Activated naive CD8-positive, alpha-beta T cell (primary cell): ENCODE data around the gene LRRC63.
"Not testable (repeated sequence)": the region's sequence is repeated elsewhere in the genome, so short reads cannot be mapped to it uniquely, and the experiment has no call there.

ENCODE experiments used
- H3K27ac Mint-ChIP-seq: one replicate; pipeline ENCODE4 v1.8.0; 2021; ENCODE audit warnings: mixed read lengths
- H3K27me3 Mint-ChIP-seq: one replicate; pipeline ENCODE4 v1.8.0; 2021; ENCODE audit warnings: mixed read lengths
- H3K36me3 Mint-ChIP-seq: one replicate; pipeline ENCODE4 v1.8.0; 2021; ENCODE audit warnings: mixed read lengths
- H3K4me1 Mint-ChIP-seq: one replicate; pipeline ENCODE4 v1.8.0; 2021; ENCODE audit warnings: low read depth, mixed read lengths
- H3K4me3 Mint-ChIP-seq: one replicate; pipeline ENCODE4 v1.8.0; 2021; ENCODE audit warnings: mild to moderate bottlenecking, mixed read lengths
- H3K9me3 Mint-ChIP-seq: one replicate; pipeline ENCODE4 v1.8.0; 2021; ENCODE audit warnings: low read depth, mixed read lengths

The LRRC63 gene

GRCh38 chr13:46197299-46198048 lies 14.3 kb upstream of the LRRC63 start:
- no peaks in the 10 kb centered on the region for H3K9me3 Mint-ChIP-seq
- peaks cover 26% of the 10 kb centered on the region for H3K4me1 Mint-ChIP-seq
- H3K4me3 Mint-ChIP-seq, result no peak overlapping the region
- H3K27me3 Mint-ChIP-seq, result no peaks in the 10 kb centered on the region
- no peaks in the 10 kb centered on the region for H3K36me3 Mint-ChIP-seq
- no peak overlapping the region for H3K27ac Mint-ChIP-seq

- peaks cover 35% of the 10 kb centered on the region for H3K4me1 Mint-ChIP-seq
- no peak overlapping the region for H3K4me3 Mint-ChIP-seq
- no peaks in the 10 kb centered on the region for H3K9me3 Mint-ChIP-seq
- no peak overlapping the region for H3K27ac Mint-ChIP-seq
- H3K27me3 Mint-ChIP-seq, result no peaks in the 10 kb centered on the region
- H3K36me3 Mint-ChIP-seq, result no peaks in the 10 kb centered on the region
These were observed 13.0 kb upstream of the LRRC63 start for GRCh38 chr13:46198696-46199193.

GRCh38 chr13:46202188-46202795 lies 9.4 kb upstream of the LRRC63 start:
- H3K9me3 Mint-ChIP-seq, result no peaks in the 10 kb centered on the region
- no peaks in the 10 kb centered on the region for H3K36me3 Mint-ChIP-seq
- no peaks in the 10 kb centered on the region for H3K27me3 Mint-ChIP-seq
- H3K4me1 Mint-ChIP-seq, result peaks cover 42% of the 10 kb centered on the region
- H3K27ac Mint-ChIP-seq, result peak overlapping the region; percentile 78
- peak overlapping the region; percentile 35 for H3K4me3 Mint-ChIP-seq

GRCh38 chr13:46202966-46203365 lies 8.8 kb upstream of the LRRC63 start:
- H3K27me3 Mint-ChIP-seq, result no peaks in the 10 kb centered on the region
- peak overlapping the region; percentile 16 for H3K27ac Mint-ChIP-seq
- H3K4me3 Mint-ChIP-seq, result no peak overlapping the region
- no peaks in the 10 kb centered on the region for H3K36me3 Mint-ChIP-seq
- peaks cover 42% of the 10 kb centered on the region for H3K4me1 Mint-ChIP-seq
- H3K9me3 Mint-ChIP-seq, result no peaks in the 10 kb centered on the region

- Mint-ChIP-seq H3K27me3 (no peaks in the 10 kb centered on the region), H3K9me3 (no peaks in the 10 kb centered on the region), H3K4me3 (no peak overlapping the region), H3K4me1 (peaks cover 37% of the 10 kb centered on the region), H3K36me3 (no peaks in the 10 kb centered on the region), H3K27ac (peak overlapping the region; percentile 1)
These were observed 5.6 kb upstream of the LRRC63 start for GRCh38 chr13:46206143-46206542.

- no peak overlapping the region for H3K27ac Mint-ChIP-seq
- H3K4me1 Mint-ChIP-seq, result peaks cover 31% of the 10 kb centered on the region
- H3K9me3 Mint-ChIP-seq, result no peaks in the 10 kb centered on the region
- H3K27me3 Mint-ChIP-seq, result no peaks in the 10 kb centered on the region
- no peak overlapping the region for H3K4me3 Mint-ChIP-seq
- no peaks in the 10 kb centered on the region for H3K36me3 Mint-ChIP-seq
These were observed 3.9 kb upstream of the LRRC63 start for GRCh38 chr13:46207828-46208227.

- Mint-ChIP-seq H3K9me3 (no peaks in the 10 kb centered on the region), H3K36me3 (no peaks in the 10 kb centered on the region), H3K4me3 (peak overlapping the region; percentile 95), H3K4me1 (peaks cover 21% of the 10 kb centered on the region), H3K27me3 (no peaks in the 10 kb centered on the region), H3K27ac (peak overlapping the region; percentile 93)
These were observed 1.2 kb upstream of the LRRC63 start for GRCh38 chr13:46210362-46211083.

- H3K4me3 Mint-ChIP-seq, result peak overlapping the region; percentile 95
- no peaks in the 10 kb centered on the region for H3K9me3 Mint-ChIP-seq
These were observed 629 bp upstream of the LRRC63 start for GRCh38 chr13:46211116-46211482.

GRCh38 chr13:46213242-46213641 lies 1.5 kb downstream of the LRRC63 start:
- Mint-ChIP-seq H3K27ac (no peak overlapping the region), H3K36me3 (no peaks in the 10 kb centered on the region), H3K27me3 (no peaks in the 10 kb centered on the region), H3K9me3 (no peaks in the 10 kb centered on the region), H3K4me1 (peaks cover 19% of the 10 kb centered on the region), H3K4me3 (no peak overlapping the region)

More at GRCh38 chr13:46211116-46211482, 629 bp upstream of the LRRC63 start:
- Mint-ChIP-seq H3K4me1 (peaks cover 21% of the 10 kb centered on the region), H3K27ac (peak overlapping the region; percentile 93), H3K27me3 (no peaks in the 10 kb centered on the region), H3K36me3 (no peaks in the 10 kb centered on the region)

GRCh38 chr13:46214741-46215140 lies 3.0 kb downstream of the LRRC63 start:
- not testable (repeated sequence) for H3K27ac Mint-ChIP-seq, H3K9me3 Mint-ChIP-seq, H3K36me3 Mint-ChIP-seq, H3K4me3 Mint-ChIP-seq, H3K27me3 Mint-ChIP-seq
- peaks cover 19% of the 10 kb centered on the region for H3K4me1 Mint-ChIP-seq

GRCh38 chr13:46220234-46220633 lies 8.5 kb downstream of the LRRC63 start:
- not testable (repeated sequence) for H3K27ac Mint-ChIP-seq, H3K27me3 Mint-ChIP-seq, H3K4me3 Mint-ChIP-seq
- H3K9me3 Mint-ChIP-seq, result peaks cover 13% of the 10 kb centered on the region
- peaks cover 10% of the 10 kb centered on the region for H3K4me1 Mint-ChIP-seq
- H3K36me3 Mint-ChIP-seq, result peaks cover 14% of the 10 kb centered on the region

- Mint-ChIP-seq H3K27me3 (no peaks in the 10 kb centered on the region), H3K36me3 (peaks cover 18% of the 10 kb centered on the region), H3K9me3 (peaks cover 21% of the 10 kb centered on the region), H3K4me1 (no peaks in the 10 kb centered on the region), H3K4me3 (no peak overlapping the region), H3K27ac (no peak overlapping the region)
These were observed 17.5 kb downstream of the LRRC63 start for GRCh38 chr13:46229251-46229650.

GRCh38 chr13:46232281-46232680 lies 20.6 kb downstream of the LRRC63 start:
- H3K4me1 Mint-ChIP-seq, result no peaks in the 10 kb centered on the region
- peaks cover 24% of the 10 kb centered on the region for H3K9me3 Mint-ChIP-seq
- H3K4me3 Mint-ChIP-seq, result no peak overlapping the region
- no peak overlapping the region for H3K27ac Mint-ChIP-seq
- H3K36me3 Mint-ChIP-seq, result peaks cover 25% of the 10 kb centered on the region
- H3K27me3 Mint-ChIP-seq, result no peaks in the 10 kb centered on the region

GRCh38 chr13:46235286-46235685 lies 23.6 kb downstream of the LRRC63 start:
- H3K4me3 Mint-ChIP-seq, result no peak overlapping the region
- H3K36me3 Mint-ChIP-seq, result peaks cover 28% of the 10 kb centered on the region
- no peaks in the 10 kb centered on the region for H3K27me3 Mint-ChIP-seq
- no peak overlapping the region for H3K27ac Mint-ChIP-seq
- no peaks in the 10 kb centered on the region for H3K4me1 Mint-ChIP-seq
- peaks cover 9% of the 10 kb centered on the region for H3K9me3 Mint-ChIP-seq

GRCh38 chr13:46265292-46265691 lies 53.6 kb downstream of the LRRC63 start:
- peaks cover 3% of the 10 kb centered on the region for H3K36me3 Mint-ChIP-seq
- H3K27ac Mint-ChIP-seq, result no peak overlapping the region
- H3K4me1 Mint-ChIP-seq, result no peaks in the 10 kb centered on the region
- no peak overlapping the region for H3K4me3 Mint-ChIP-seq
- H3K9me3 Mint-ChIP-seq, result no peaks in the 10 kb centered on the region
- H3K27me3 Mint-ChIP-seq, result peaks cover 2% of the 10 kb centered on the region
